HG02981 (cell line): ENCODE data around the gene SPEM1.

Experiments
- ATAC-seq: cut with Tn5 transposase; IDR thresholded peaks from one replicate; pipeline ENCODE4 v1.9.1; 2021; ENCODE audit warnings: mild to moderate bottlenecking, moderate library complexity; ENCODE audit not compliant: unreplicated experiment

Gene SPEM1

GRCh38 chr17:7419819-7420610 lies at the start of gene SPEM1:
Gene SPEM1, plus strand, starts transcription at chr17:7420324. Its CDS starts 61 bp downstream, at chr17:7420385.
- no peak for ATAC-seq

GRCh38 chr17:7370853-7371252 lies 49.3 kb upstream of the SPEM1 start:
- ATAC-seq = no peak

- no peak for ATAC-seq
These were observed 45.8 kb upstream of the SPEM1 start for GRCh38 chr17:7374353-7374752.

GRCh38 chr17:7379134-7379533 lies 41.0 kb upstream of the SPEM1 start:
- no peak for ATAC-seq

GRCh38 chr17:7380321-7380720 lies 39.8 kb upstream of the SPEM1 start:
- ATAC-seq = no peak

- ATAC-seq = no peak
These were observed 39.1 kb upstream of the SPEM1 start, which contains the start of gene TNK1 for GRCh38 chr17:7380855-7381683. Gene TNK1, plus strand, starts transcription at chr17:7381089. Its CDS starts 1,838 bp downstream, at chr17:7382927.

GRCh38 chr17:7382901-7383300 lies 37.2 kb upstream of the SPEM1 start:
- ATAC-seq = no peak

- no peak for ATAC-seq
These were observed 36.8 kb upstream of the SPEM1 start for GRCh38 chr17:7383371-7383741.

- no peak for ATAC-seq
These were observed 36.2 kb upstream of the SPEM1 start for GRCh38 chr17:7383742-7384488.

GRCh38 chr17:7384489-7385081 lies 35.5 kb upstream of the SPEM1 start:
- ATAC-seq = no peak

GRCh38 chr17:7388856-7389255 lies 31.3 kb upstream of the SPEM1 start:
- ATAC-seq = no peak

GRCh38 chr17:7389924-7390910 lies 29.9 kb upstream of the SPEM1 start:
- no peak for ATAC-seq

GRCh38 chr17:7391307-7391706 lies 28.8 kb upstream of the SPEM1 start:
- ATAC-seq = no peak

GRCh38 chr17:7392696-7393612 lies 27.2 kb upstream of the SPEM1 start:
- ATAC-seq = no peak

- peak; percentile 26 for ATAC-seq
These were observed 26.3 kb upstream of the SPEM1 start for GRCh38 chr17:7393613-7394451.

GRCh38 chr17:7394452-7395191 lies 25.5 kb upstream of the SPEM1 start, which contains the start of gene PLSCR3:
Gene PLSCR3, minus strand, starts transcription at chr17:7394525. Its CDS starts 415 bp downstream, at chr17:7394110.
- peak; percentile 73 for ATAC-seq

GRCh38 chr17:7396147-7396546 lies 24.0 kb upstream of the SPEM1 start:
- no peak for ATAC-seq
